ENCODE data around the gene SLC22A12. TPM values are rescaled to one million over a fixed set of nuclear protein-coding genes. Genes with fewer than 3 reads are reported as not detected.
"Not testable (repeated sequence)": the region's sequence is repeated elsewhere in the genome, so short reads cannot be mapped to it uniquely, and the experiment has no call there.

Gene SLC22A12
- polyA plus RNA-seq, 1 of the 3 experiments (the other 2 are of a cell fraction), result not detected

GRCh38 chr11:64594159-64594939, 3.3 kb downstream of the SLC22A12 start:
- Histone ChIP-seq H3K9me2 (no peaks in the 10 kb centered on the region), H3K79me2 (ENCODE audit: insufficient read depth) (no peaks in the 10 kb centered on the region), H3K4me2 (no peak overlapping the region), H3K27me3 (ENCODE audit: insufficient read depth) (no peaks in the 10 kb centered on the region), H3K9ac (no peak overlapping the region), H3K4me1 (ENCODE audit: control insufficient read depth in 1 of 2, insufficient read depth in 2 of 2, low read depth in 1 of 2, low read length in 1 of 2) (no peaks in the 10 kb centered on the region; a peak in 1 of 4 replicates), H3F3A (replicated peaks; ENCODE audit: insufficient read depth) (no peaks in the 10 kb centered on the region), H3K36me3 (replicated peaks in 1 of 2; ENCODE audit: control insufficient read depth in 1 of 2, insufficient read depth in 2 of 2, low read length in 1 of 2) (no peaks in the 10 kb centered on the region), H3K27ac (ENCODE audit: low read depth in 2 of 2, low read length in 1 of 2) (no peak overlapping the region), H4K20me1 (ENCODE audit: insufficient read depth) (no peaks in the 10 kb centered on the region), H3K9me3 (no peaks in the 10 kb centered on the region), H2AFZ (ENCODE audit: low read depth) (no peak overlapping the region), H3K4me3 (ENCODE audit: low read depth in 2 of 2, low read length in 1 of 2) (no peak overlapping the region)
- TF ChIP-seq FOXJ3 (CRISPR knock-in tag; IDR thresholded peaks at IDR 0.05), result no peak
- no peak for TF ChIP-seq RCOR1 (IDR thresholded peaks at IDR 0.05; ENCODE audit: low read length)
- TF ChIP-seq FOSL2 (IDR thresholded peaks at IDR 0.05; ENCODE audit: borderline replicate concordance, low read depth), result no peak
- TF ChIP-seq, protein P1, sequence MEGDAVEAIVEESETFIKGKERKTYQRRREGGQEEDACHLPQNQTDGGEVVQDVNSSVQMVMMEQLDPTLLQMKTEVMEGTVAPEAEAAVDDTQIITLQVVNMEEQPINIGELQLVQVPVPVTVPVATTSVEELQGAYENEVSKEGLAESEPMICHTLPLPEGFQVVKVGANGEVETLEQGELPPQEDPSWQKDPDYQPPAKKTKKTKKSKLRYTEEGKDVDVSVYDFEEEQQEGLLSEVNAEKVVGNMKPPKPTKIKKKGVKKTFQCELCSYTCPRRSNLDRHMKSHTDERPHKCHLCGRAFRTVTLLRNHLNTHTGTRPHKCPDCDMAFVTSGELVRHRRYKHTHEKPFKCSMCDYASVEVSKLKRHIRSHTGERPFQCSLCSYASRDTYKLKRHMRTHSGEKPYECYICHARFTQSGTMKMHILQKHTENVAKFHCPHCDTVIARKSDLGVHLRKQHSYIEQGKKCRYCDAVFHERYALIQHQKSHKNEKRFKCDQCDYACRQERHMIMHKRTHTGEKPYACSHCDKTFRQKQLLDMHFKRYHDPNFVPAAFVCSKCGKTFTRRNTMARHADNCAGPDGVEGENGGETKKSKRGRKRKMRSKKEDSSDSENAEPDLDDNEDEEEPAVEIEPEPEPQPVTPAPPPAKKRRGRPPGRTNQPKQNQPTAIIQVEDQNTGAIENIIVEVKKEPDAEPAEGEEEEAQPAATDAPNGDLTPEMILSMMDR (IDR thresholded peaks at IDR 0.05), result no peak
- TF ChIP-seq TAF1 (IDR thresholded peaks at IDR 0.05; ENCODE audit: borderline replicate concordance, low read depth, low read length), result no peak
- TF ChIP-seq SMC3 (IDR thresholded peaks at IDR 0.05; ENCODE audit: low read depth, low read length), result no peak
- TF ChIP-seq, protein P2, sequence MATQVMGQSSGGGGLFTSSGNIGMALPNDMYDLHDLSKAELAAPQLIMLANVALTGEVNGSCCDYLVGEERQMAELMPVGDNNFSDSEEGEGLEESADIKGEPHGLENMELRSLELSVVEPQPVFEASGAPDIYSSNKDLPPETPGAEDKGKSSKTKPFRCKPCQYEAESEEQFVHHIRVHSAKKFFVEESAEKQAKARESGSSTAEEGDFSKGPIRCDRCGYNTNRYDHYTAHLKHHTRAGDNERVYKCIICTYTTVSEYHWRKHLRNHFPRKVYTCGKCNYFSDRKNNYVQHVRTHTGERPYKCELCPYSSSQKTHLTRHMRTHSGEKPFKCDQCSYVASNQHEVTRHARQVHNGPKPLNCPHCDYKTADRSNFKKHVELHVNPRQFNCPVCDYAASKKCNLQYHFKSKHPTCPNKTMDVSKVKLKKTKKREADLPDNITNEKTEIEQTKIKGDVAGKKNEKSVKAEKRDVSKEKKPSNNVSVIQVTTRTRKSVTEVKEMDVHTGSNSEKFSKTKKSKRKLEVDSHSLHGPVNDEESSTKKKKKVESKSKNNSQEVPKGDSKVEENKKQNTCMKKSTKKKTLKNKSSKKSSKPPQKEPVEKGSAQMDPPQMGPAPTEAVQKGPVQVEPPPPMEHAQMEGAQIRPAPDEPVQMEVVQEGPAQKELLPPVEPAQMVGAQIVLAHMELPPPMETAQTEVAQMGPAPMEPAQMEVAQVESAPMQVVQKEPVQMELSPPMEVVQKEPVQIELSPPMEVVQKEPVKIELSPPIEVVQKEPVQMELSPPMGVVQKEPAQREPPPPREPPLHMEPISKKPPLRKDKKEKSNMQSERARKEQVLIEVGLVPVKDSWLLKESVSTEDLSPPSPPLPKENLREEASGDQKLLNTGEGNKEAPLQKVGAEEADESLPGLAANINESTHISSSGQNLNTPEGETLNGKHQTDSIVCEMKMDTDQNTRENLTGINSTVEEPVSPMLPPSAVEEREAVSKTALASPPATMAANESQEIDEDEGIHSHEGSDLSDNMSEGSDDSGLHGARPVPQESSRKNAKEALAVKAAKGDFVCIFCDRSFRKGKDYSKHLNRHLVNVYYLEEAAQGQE (IDR thresholded peaks at IDR 0.05; ENCODE audit: low read depth, low read length), result no peak
- no peak for TF ChIP-seq TEAD4 (IDR thresholded peaks at IDR 0.05; ENCODE audit: borderline replicate concordance, insufficient read depth)
- no peak for TF ChIP-seq GABPA (IDR thresholded peaks at IDR 0.05; ENCODE audit: low read depth)
- no peak for TF ChIP-seq RFX5 (IDR thresholded peaks at IDR 0.05; ENCODE audit: low read length)
- CTCF ChIA-PET, result no interaction called here
- POLR2A ChIA-PET, result no interaction called here
- WGBS (ENCODE audit: low lambda C conversion rate), result 57% methylated on average over 14 of the region's 14 CpGs
- DNase-seq, result no peak

- H4K20me1 ChIP-seq (ENCODE audit: insufficient read depth); H3K4me1 ChIP-seq (ENCODE audit: control insufficient read depth in 1 of 2, insufficient read depth in 2 of 2, low read depth in 1 of 2, low read length in 1 of 2); H3K4me2 ChIP-seq; H3K4me3 ChIP-seq (ENCODE audit: low read depth in 2 of 2, low read length in 1 of 2); H3K79me2 ChIP-seq (ENCODE audit: insufficient read depth); H3K27me3 ChIP-seq (ENCODE audit: insufficient read depth); POLR2A ChIA-PET; H3K9ac ChIP-seq; H3K9me3 ChIP-seq; H2AFZ ChIP-seq (ENCODE audit: low read depth); H3K9me2 ChIP-seq; CTCF ChIA-PET; H3F3A ChIP-seq (replicated peaks; ENCODE audit: insufficient read depth); DNase-seq; H3K36me3 ChIP-seq (replicated peaks in 1 of 2; ENCODE audit: control insufficient read depth in 1 of 2, insufficient read depth in 2 of 2, low read length in 1 of 2); H3K27ac ChIP-seq (ENCODE audit: low read depth in 2 of 2, low read length in 1 of 2): not testable (repeated sequence)
- WGBS (ENCODE audit: low lambda C conversion rate), result 4% methylated on average over 1 of the region's 1 CpG
Measured at GRCh38 chr11:64595922-64596321, 4.9 kb downstream of the SLC22A12 start.
